ENCODE results near the gene SPIRE2.
A peak's percentile ranks its signal among the peaks of the same experiment; 100 is the strongest.
"Not testable (repeated sequence)": the region's sequence is repeated elsewhere in the genome, so short reads cannot be mapped to it uniquely, and the experiment has no call there.

Gene SPIRE2, protein sequence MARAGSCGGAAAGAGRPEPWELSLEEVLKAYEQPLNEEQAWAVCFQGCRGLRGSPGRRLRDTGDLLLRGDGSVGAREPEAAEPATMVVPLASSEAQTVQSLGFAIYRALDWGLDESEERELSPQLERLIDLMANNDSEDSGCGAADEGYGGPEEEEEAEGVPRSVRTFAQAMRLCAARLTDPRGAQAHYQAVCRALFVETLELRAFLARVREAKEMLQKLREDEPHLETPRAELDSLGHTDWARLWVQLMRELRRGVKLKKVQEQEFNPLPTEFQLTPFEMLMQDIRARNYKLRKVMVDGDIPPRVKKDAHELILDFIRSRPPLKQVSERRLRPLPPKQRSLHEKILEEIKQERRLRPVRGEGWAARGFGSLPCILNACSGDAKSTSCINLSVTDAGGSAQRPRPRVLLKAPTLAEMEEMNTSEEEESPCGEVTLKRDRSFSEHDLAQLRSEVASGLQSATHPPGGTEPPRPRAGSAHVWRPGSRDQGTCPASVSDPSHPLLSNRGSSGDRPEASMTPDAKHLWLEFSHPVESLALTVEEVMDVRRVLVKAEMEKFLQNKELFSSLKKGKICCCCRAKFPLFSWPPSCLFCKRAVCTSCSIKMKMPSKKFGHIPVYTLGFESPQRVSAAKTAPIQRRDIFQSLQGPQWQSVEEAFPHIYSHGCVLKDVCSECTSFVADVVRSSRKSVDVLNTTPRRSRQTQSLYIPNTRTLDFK

GRCh38 chr16:89828199-89828869 is at the start of gene SPIRE2:
SPIRE2 (plus strand) TSS chr16:89828475; CDS start chr16:89828551, 76 bp downstream.
- peak in 39 of 56 donors; percentile 10 to 72 (median 42) for DNase-seq

- peak in 16 of 56 donors; percentile 4 to 35 (median 16) for DNase-seq
Measured at GRCh38 chr16:89779231-89779908, 48.9 kb upstream of the SPIRE2 start.

GRCh38 chr16:89779909-89780305 is 48.4 kb upstream of the SPIRE2 start:
- DNase-seq: no peak

- DNase-seq: no peak
Measured at GRCh38 chr16:89782489-89782888, 45.8 kb upstream of the SPIRE2 start.

- DNase-seq: not testable (repeated sequence)
Measured at GRCh38 chr16:89783952-89784351, 44.3 kb upstream of the SPIRE2 start.

DNA sequence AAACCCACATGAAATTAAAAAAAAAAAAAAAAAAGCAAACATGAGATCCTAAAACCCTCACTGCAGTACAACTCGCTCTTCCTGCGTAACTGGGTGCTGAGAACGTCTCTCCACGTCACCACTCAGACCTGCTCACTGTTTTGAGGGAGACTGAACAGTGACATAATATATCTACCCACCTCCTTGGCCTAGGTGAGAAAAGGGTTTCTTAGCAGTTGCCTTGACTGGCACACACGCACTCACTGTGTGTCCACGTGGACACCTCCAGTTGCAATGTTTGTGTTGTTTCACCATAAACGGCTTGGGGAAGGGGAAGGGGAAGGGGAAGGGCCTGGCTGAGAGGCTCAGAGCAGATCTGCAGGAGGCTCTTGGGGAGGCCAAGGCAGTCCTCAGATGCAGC is 43.9 kb upstream of the SPIRE2 start:
- DNase-seq: no peak

DNA sequence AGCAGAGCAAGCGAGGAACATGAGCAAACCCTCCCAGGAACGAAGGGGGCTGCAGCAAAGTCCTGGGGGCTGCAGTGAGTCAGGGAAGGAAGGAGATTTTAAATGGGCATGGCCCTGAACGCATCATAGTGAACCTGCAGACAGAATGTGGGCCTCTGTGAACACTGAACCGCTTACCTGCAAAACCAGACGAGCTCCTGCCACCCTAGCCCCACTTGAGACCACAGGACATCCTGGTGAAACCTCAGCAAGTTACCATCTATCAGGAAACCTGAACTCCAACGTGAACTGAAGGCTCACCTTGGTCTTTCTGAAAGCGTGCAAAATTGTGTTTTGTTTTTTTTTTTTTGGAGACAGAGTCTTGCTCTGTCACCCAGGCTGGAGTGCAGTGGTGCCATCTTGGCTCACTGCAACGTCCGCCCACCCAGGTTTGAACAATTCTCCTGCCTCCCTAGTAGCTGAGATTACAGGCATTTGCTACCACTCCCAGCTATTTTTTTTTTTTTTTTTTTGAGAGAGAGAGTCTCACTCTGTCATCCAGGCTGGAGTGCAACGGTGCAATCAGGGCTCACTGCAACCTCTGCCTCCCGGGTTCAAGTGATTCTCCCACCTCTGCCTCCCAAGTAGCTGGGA is 42.6 kb upstream of the SPIRE2 start:
- no peak for DNase-seq

GRCh38 chr16:89786474-89787364 is 41.6 kb upstream of the SPIRE2 start:
- DNase-seq: no peak

- DNase-seq: no peak
Measured at GRCh38 chr16:89787365-89787805, 40.9 kb upstream of the SPIRE2 start.

GRCh38 chr16:89791278-89791995 is 36.8 kb upstream of the SPIRE2 start:
- DNase-seq: no peak

GRCh38 chr16:89793092-89793491 is 35.2 kb upstream of the SPIRE2 start:
- DNase-seq: peak in 38 of 56 donors; percentile 4 to 84 (median 28)

DNA sequence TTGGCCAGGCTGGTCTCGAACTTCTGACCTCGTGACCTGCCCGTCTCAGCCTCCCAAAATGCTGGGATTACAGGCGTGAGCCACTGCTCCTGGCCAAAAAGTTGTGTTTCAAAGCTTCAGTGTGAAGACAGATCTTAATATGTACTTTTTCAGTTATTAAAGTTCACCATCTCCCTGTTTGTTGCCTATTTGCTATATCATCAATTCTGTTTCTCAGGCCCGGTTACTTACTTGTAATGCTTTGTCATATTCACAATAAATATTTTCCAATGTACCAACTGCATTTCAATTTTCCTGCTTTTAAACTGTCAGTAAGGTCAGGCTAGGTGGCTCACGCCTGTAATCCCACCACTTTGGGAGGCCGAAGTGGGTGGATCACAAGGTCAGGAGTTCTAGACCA is 34.3 kb upstream of the SPIRE2 start:
- DNase-seq: no peak

DNA sequence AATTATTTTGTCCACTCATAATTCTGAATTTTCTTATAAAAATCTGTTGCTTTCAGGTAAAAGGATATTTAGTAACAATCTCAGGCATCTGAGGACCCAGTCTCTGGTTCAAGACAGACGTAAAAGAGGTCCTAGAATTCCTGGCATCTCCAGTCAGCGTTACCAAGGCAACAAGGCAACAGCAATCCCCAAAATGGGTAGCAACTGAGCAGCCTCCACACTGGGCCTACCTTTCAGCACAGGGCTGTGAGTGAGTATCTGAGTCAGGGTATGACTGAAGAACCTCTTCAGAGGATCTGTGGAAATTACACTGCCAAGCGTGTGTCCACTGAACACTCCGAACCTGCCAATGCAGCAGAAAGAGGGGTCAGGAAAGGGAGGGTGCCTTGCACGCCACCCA is 32.6 kb upstream of the SPIRE2 start:
- peak in 9 of 56 donors; percentile 5 to 34 (median 13) for DNase-seq

GRCh38 chr16:89796104-89796503 is 32.2 kb upstream of the SPIRE2 start:
- DNase-seq: no peak

DNA sequence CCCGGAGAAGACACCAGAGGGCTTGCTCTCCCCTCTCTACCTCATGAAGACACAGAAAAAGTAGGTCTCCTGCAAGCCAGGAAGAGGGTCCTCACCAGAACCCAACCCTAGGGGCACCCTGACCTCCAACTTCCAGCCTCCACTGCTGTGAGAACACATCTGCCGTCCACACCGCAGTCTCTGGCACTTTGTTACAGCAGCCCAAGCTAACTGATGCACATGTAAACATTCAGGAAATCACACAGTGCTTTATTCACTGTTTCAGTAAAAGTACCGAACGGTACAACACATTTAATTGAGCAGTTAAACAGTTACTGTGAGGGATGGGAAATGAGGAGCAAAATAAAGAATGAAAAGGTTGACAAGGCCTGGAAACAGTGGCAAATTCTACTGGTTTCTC is 30.1 kb upstream of the SPIRE2 start:
- DNase-seq: no peak

- DNase-seq: no peak
Measured at GRCh38 chr16:89798832-89799370, 29.4 kb upstream of the SPIRE2 start.

DNA sequence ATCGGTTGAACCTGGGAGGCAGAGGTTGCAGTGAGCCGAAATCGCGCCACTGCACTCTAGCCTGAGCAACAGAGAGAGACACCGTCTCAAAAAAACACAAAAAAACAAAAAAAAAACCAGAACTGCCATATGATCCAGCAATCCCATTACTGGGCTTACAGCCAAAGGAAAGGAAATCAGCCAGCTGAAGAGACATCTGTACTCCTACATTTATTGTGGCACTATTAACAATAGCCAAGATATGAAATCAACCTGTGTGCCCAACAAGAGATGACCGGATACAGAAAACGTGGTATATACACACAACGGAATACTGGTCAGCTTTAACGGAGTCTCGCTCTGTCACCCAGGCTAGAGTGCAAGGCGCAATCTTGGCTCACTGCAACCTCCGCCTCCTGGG is 26.5 kb upstream of the SPIRE2 start:
- peak in 1 of 56 donors; percentile 9 for DNase-seq

- DNase-seq: peak in 1 of 56 donors; percentile 20
Measured at GRCh38 chr16:89805136-89805905, 23.0 kb upstream of the SPIRE2 start.
